Fibroblast of lung (primary cell): Measurements from ENCODE around the gene HDAC4. TPM values are rescaled to one million over a fixed set of nuclear protein-coding genes. Genes with fewer than 3 reads are reported as not detected.

ENCODE experiments used
- DNase-seq, 2 donors: peaks; one replicate each; pipeline versions ENCODE4 v3.0.0 to v3.0.0-alpha.2; 2010; ENCODE audit warnings: low read depth in 2 of 2
- H2AFZ ChIP-seq: 2 replicates; pipeline ENCODE4 v1.5.1; 2012; ENCODE audit warnings: low read length, control low read depth, inconsistent platforms
- H3K27ac ChIP-seq: 2 replicates; pipeline ENCODE4 v1.5.1; 2011; ENCODE audit warnings: low read length, control low read depth; ENCODE audit not compliant: insufficient read depth
- H3K27me3 ChIP-seq: 2 replicates; pipeline ENCODE4 v1.5.1; 2011; ENCODE audit warnings: mild to moderate bottlenecking, low read length; ENCODE audit not compliant: control insufficient read depth, insufficient read depth
- H3K36me3 ChIP-seq: 2 replicates; pipeline ENCODE4 v1.5.1; 2011; ENCODE audit warnings: low read length; ENCODE audit not compliant: control insufficient read depth, insufficient read depth
- H3K4me1 ChIP-seq: 2 replicates; pipeline ENCODE4 v1.5.1; 2011; ENCODE audit warnings: low read length; ENCODE audit not compliant: control insufficient read depth, insufficient read depth; ENCODE audit errors: extremely low read depth
- H3K4me2 ChIP-seq: 2 replicates; pipeline ENCODE4 v1.5.1; 2011; ENCODE audit warnings: low read length, control low read depth; ENCODE audit not compliant: insufficient read depth; ENCODE audit errors: extremely low read depth
- H3K4me3 ChIP-seq, 4 experiments: fragments of 200-600 bp in 1 of 4; sonication (generic) in 1 of 4; replicated peaks in 1 of 4; 2 replicates each; pipeline ENCODE4 v1.5.1; 2011 to 2016; ENCODE audit warnings: low read length in 4 of 4, low read depth in 3 of 4, mild to moderate bottlenecking in 3 of 4, control low read depth in 2 of 4, inconsistent platforms in 1 of 4, mixed read lengths in 1 of 4; ENCODE audit not compliant: insufficient read depth in 1 of 4; ENCODE audit errors: control extremely low read depth in 1 of 4
- H3K79me2 ChIP-seq: 2 replicates; pipeline ENCODE4 v1.5.1; 2012; ENCODE audit warnings: mild to moderate bottlenecking, low read length, inconsistent platforms; ENCODE audit not compliant: control insufficient read depth, insufficient read depth
- H3K9ac ChIP-seq: 2 replicates; pipeline ENCODE4 v1.5.1; 2011; ENCODE audit warnings: mild to moderate bottlenecking, low read length, control low read depth; ENCODE audit not compliant: insufficient read depth
- H3K9me3 ChIP-seq: 2 replicates; pipeline ENCODE4 v1.5.1; 2012; ENCODE audit warnings: low read depth, low read length; ENCODE audit not compliant: control insufficient read depth, insufficient read depth
- H4K20me1 ChIP-seq: 2 replicates; pipeline ENCODE4 v1.5.1; 2011; ENCODE audit warnings: low read length; ENCODE audit not compliant: control insufficient read depth, insufficient read depth; ENCODE audit errors: extremely low read depth
- EZH2 ChIP-seq: IDR thresholded peaks from 2 replicates; pipeline ENCODE4 v1.5.1; 2012; ENCODE audit warnings: low read length, control low read depth, mild to moderate bottlenecking; ENCODE audit errors: missing control alignments
- polyA plus RNA-seq, 2 donors: library from polyadenylated mRNA; depleted of rRNA in 1 of 2; stranded (reverse) in 1 of 2; unstranded in 1 of 2; fragments of >200 nt; gene quantifications; 2 replicates each; pipeline ENCODE4 v1.2.1, GENCODE V29; 2011 to 2012; ENCODE audit warnings: missing spikeins in 1 of 2
- total RNA-seq: library from RNA; depleted of rRNA; stranded (reverse); fragments of >200 nt; gene quantifications from 2 replicates; pipeline ENCODE4 v1.2.1, GENCODE V29; 2014
- TF ChIP-seq, protein P1 (sequence below), 2 donors: IDR thresholded peaks in 1 of 2; conservative IDR thresholded peaks in 1 of 2; 1 replicate in 1 of 2; 2 replicates in 1 of 2; pipeline ENCODE4 v1.5.1; 2011 to 2012; ENCODE audit warnings: low read length in 2 of 2, control low read depth in 1 of 2, inconsistent platforms in 1 of 2, low read depth in 1 of 2, mild to moderate bottlenecking in 1 of 2

Gene HDAC4
- total and polyA plus RNA-seq, 2 donors (not counting 1 experiment from before 2014, with no cell fraction given) = 7.4 to 19.8 TPM

DNA sequence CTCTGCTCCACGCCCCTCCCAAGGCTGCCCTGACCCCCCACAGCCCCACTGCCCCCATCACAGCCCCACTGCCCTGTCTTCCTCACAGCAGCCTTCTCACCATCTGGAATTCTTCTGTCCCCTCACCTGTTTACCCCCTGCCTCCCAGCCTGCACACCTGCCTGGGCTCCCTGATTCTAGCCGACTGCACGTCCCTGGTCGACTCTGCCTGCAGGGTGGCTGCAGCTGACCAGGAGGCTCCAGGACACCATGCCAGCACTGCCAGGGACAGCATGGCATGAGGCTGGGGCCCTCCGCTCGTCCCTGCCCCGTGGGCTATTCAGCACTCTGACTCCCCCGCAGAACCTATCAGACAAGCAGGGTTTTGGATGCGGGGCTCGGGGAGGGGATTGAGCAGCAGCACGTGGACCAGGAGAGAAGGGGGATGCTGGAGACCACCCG lies 254.1 kb downstream of the HDAC4 start:
- Histone ChIP-seq H4K20me1 (no peaks in the 10 kb centered on the region), H2AFZ (no peak overlapping the region), H3K4me3 (no peak overlapping the region), H3K4me1 (no peaks in the 10 kb centered on the region), H3K27ac (no peak overlapping the region), H3K79me2 (no peaks in the 10 kb centered on the region), H3K4me2 (no peak overlapping the region), H3K9ac (no peak overlapping the region), H3K27me3 (no peaks in the 10 kb centered on the region), H3K9me3 (no peaks in the 10 kb centered on the region), H3K36me3 (no peaks in the 10 kb centered on the region)
- TF ChIP-seq EZH2 = no peak
- TF ChIP-seq, protein P1, sequence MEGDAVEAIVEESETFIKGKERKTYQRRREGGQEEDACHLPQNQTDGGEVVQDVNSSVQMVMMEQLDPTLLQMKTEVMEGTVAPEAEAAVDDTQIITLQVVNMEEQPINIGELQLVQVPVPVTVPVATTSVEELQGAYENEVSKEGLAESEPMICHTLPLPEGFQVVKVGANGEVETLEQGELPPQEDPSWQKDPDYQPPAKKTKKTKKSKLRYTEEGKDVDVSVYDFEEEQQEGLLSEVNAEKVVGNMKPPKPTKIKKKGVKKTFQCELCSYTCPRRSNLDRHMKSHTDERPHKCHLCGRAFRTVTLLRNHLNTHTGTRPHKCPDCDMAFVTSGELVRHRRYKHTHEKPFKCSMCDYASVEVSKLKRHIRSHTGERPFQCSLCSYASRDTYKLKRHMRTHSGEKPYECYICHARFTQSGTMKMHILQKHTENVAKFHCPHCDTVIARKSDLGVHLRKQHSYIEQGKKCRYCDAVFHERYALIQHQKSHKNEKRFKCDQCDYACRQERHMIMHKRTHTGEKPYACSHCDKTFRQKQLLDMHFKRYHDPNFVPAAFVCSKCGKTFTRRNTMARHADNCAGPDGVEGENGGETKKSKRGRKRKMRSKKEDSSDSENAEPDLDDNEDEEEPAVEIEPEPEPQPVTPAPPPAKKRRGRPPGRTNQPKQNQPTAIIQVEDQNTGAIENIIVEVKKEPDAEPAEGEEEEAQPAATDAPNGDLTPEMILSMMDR (conservative IDR thresholded peaks at IDR 0.05 in 1 of 2, IDR thresholded peaks at IDR 0.05 in 1 of 2; ENCODE audit: low read depth in 1 of 2, low read length in 2 of 2) = no peak
- DNase-seq = no peak

DNA sequence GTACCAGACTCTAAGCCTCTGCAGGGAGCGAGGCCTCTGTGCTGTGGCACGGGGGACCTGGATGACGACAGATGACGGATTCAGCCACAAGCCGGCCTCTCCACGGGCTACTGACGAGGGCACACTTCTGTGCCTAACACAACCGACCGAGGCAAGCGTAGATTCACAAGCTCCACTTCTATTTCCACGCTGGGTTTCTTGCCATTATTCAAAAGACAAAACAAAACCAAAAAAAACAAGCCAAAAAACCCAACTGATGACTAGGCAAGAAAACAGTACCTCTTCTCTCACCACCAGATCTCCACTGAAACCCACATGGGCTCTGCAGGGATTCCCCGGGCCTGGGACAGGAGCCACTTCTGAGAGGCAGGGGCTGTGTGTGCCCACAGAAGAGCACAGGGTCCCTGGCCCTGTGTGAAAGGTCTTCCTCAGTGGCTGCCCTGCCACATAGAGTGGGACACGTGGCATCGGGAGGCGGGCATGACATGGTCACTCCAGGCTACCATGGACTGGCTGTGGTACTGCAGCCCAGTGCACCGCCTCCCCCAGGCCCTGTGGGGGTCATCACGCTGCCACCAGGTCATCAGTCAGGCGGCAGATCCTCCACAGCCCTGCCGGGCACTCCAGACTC lies 254.7 kb downstream of the HDAC4 start:
- DNase-seq = no peak
- TF ChIP-seq EZH2 = no peak
- TF ChIP-seq, protein P1 (conservative IDR thresholded peaks at IDR 0.05 in 1 of 2, IDR thresholded peaks at IDR 0.05 in 1 of 2; ENCODE audit: low read depth in 1 of 2, low read length in 2 of 2) = no peak
- Histone ChIP-seq H3K27ac (no peak overlapping the region), H3K9me3 (no peaks in the 10 kb centered on the region), H3K4me1 (no peaks in the 10 kb centered on the region), H3K79me2 (no peaks in the 10 kb centered on the region), H3K36me3 (no peaks in the 10 kb centered on the region), H2AFZ (no peak overlapping the region), H3K9ac (no peak overlapping the region), H3K27me3 (no peaks in the 10 kb centered on the region), H4K20me1 (no peaks in the 10 kb centered on the region), H3K4me2 (no peak overlapping the region), H3K4me3 (no peak overlapping the region)

DNA sequence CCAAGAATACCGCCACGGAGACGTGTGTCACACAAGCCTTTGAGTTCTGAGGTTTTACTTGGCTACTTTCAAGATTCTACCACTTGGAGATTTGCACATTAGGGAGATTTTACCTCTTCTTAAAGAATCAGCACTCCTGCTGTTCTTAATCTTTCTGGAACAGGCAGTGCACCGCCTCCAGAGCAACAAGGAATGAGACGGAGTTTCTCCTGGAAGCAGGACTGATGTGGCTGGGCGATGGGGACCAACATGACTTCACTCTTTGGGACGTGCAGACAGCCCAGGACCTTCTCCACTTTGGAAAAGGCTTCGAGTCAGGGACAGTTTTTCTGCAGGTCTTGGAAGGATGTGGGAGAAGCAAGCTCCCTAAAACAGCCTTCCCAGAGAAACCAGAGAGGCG lies 255.2 kb downstream of the HDAC4 start:
- no peak for DNase-seq

More for the DNA sequence above, 255.2 kb downstream of the HDAC4 start:
- no peak overlapping the region for H2AFZ ChIP-seq
- no peaks in the 10 kb centered on the region for H3K79me2 ChIP-seq
- no peak overlapping the region for H3K27ac ChIP-seq
- no peak overlapping the region for H3K4me3 ChIP-seq
- no peak overlapping the region for H3K9ac ChIP-seq
- no peaks in the 10 kb centered on the region for H3K4me1 ChIP-seq
- H3K27me3 ChIP-seq = no peaks in the 10 kb centered on the region
- TF ChIP-seq, protein P1 (conservative IDR thresholded peaks at IDR 0.05 in 1 of 2, IDR thresholded peaks at IDR 0.05 in 1 of 2; ENCODE audit: low read depth in 1 of 2, low read length in 2 of 2) = no peak
- TF ChIP-seq EZH2 = no peak
- H4K20me1 ChIP-seq = no peaks in the 10 kb centered on the region
- no peaks in the 10 kb centered on the region for H3K36me3 ChIP-seq
- no peak overlapping the region for H3K4me2 ChIP-seq
- no peaks in the 10 kb centered on the region for H3K9me3 ChIP-seq
